PC-3 (cell line): Measurements from ENCODE around the gene TYROBP. TPM values are rescaled to one million over a fixed set of nuclear protein-coding genes. Genes with fewer than 3 reads are reported as not detected.

Source experiments
- ATAC-seq: fragments of 200-7000 bp; cut with Tn5 transposase; 2 replicates; pipeline ENCODE4 v1.9.1; 2020; ENCODE audit warnings: mild to moderate bottlenecking, moderate library complexity
- BruUV-seq: library from RNA; stranded (reverse); fragments of 400-500 nt; replicated peaks from 2 replicates; lab custom pipeline; 2021; lab: Mats Ljungman, UMichigan
- CTCF ChIA-PET: fragments of 300-600 bp; sonication (Branson Sonifier 250); formaldehyde crosslinking; loops from one replicate; lab custom pipeline; 2022; ENCODE audit warnings: antibody characterized with exemption; lab: Charles Lee
- POLR2A ChIA-PET: fragments of 300-600 bp; sonication (Branson Sonifier 250); formaldehyde crosslinking; loops from one replicate; lab custom pipeline; 2022; ENCODE audit warnings: antibody characterized with exemption; ENCODE audit not compliant: unreplicated experiment; lab: Charles Lee
- DNase-seq: peaks from one replicate; pipeline ENCODE4 v3.0.0-alpha.2; 2015
- H2AFZ ChIP-seq: fragments of 300-600 bp; sonication (generic); 2 replicates; pipeline ENCODE4 v1.6.0; 2016; ENCODE audit warnings: antibody characterized with exemption, low read length
- H3F3A ChIP-seq: fragments of 300-600 bp; sonication (generic); one replicate; pipeline ENCODE4 v1.6.0; 2017; ENCODE audit warnings: antibody characterized with exemption, low read length, control low read depth, mild to moderate bottlenecking; ENCODE audit not compliant: unreplicated experiment
- H3K27ac ChIP-seq: fragments of 300-600 bp; sonication (generic); 2 replicates; pipeline ENCODE4 v1.5.1; 2016; ENCODE audit warnings: mild to moderate bottlenecking, low read length
- H3K27me3 ChIP-seq: fragments of 300-600 bp; sonication (generic); 2 replicates; pipeline ENCODE4 v1.6.1; 2016; ENCODE audit warnings: low read length, mixed read lengths
- H3K36me3 ChIP-seq: fragments of 300-600 bp; sonication (generic); 2 replicates; pipeline ENCODE4 v1.6.1; 2016; ENCODE audit warnings: low read depth, mixed run types, low read length, mixed read lengths
- H3K4me1 ChIP-seq: fragments of 300-600 bp; sonication (generic); 2 replicates; pipeline ENCODE4 v1.5.1; 2016; ENCODE audit warnings: low read length; ENCODE audit not compliant: insufficient read depth
- H3K4me2 ChIP-seq: fragments of 300-600 bp; sonication (generic); 2 replicates; pipeline ENCODE4 v1.6.0; 2016; ENCODE audit warnings: low read length
- H3K4me3 ChIP-seq: fragments of 300-600 bp; sonication (generic); 2 replicates; pipeline ENCODE4 v1.5.1; 2016; ENCODE audit warnings: mild to moderate bottlenecking, low read length, mixed read lengths
- H3K79me2 ChIP-seq: fragments of 300-600 bp; sonication (generic); 2 replicates; pipeline ENCODE4 v1.6.1; 2017; ENCODE audit warnings: low read length, mixed read lengths
- H3K9ac ChIP-seq: fragments of 300-600 bp; sonication (generic); 2 replicates; pipeline ENCODE4 v1.6.0; 2016; ENCODE audit warnings: mild to moderate bottlenecking, low read length
- H3K9me2 ChIP-seq: fragments of 300-600 bp; sonication (generic); replicated peaks from 2 replicates; pipeline ENCODE4 v1.6.1; 2016; ENCODE audit warnings: mixed run types, low read length, mixed read lengths
- H3K9me3 ChIP-seq: fragments of 300-600 bp; sonication (generic); 2 replicates; pipeline ENCODE4 v1.6.1; 2016; ENCODE audit warnings: low read length, mixed read lengths
- H4K20me1 ChIP-seq: fragments of 300-600 bp; sonication (generic); 2 replicates; pipeline ENCODE4 v1.6.1; 2016; ENCODE audit warnings: low read length, mixed read lengths
- EZH2 ChIP-seq: fragments of 300-600 bp; sonication (generic); IDR thresholded peaks from one replicate; pipeline ENCODE4 v1.6.1; 2017; ENCODE audit warnings: antibody characterized with exemption, mild to moderate bottlenecking, low read length; ENCODE audit not compliant: unreplicated experiment
- EZH2phosphoT487 ChIP-seq: fragments of 300-600 bp; sonication (generic); IDR thresholded peaks from 2 replicates; pipeline ENCODE4 v1.6.1; 2018; ENCODE audit warnings: mild to moderate bottlenecking, antibody characterized with exemption, low read length, borderline replicate concordance
- intact Hi-C: fragments of 100-400 bp; cut with micrococcal nuclease; formaldehyde crosslinking; loops from 2 replicates; pipeline ENCODE4 v1.9.0; 2023
- total RNA-seq: library from RNA; depleted of rRNA; stranded (reverse); fragments of >200 nt; gene quantifications from 2 replicates; pipeline ENCODE4 v1.2.3, GENCODE V29; 2014
- TF ChIP-seq, protein P1 (sequence below): fragments of 300-600 bp; sonication (generic); conservative IDR thresholded peaks from 2 replicates; pipeline ENCODE4 v1.5.1; 2017; ENCODE audit warnings: antibody characterized with exemption, low read depth, mild to moderate bottlenecking, low read length

TYROBP gene
- total RNA-seq, 1 experiment from 2014 or later, result not detected

DNA sequence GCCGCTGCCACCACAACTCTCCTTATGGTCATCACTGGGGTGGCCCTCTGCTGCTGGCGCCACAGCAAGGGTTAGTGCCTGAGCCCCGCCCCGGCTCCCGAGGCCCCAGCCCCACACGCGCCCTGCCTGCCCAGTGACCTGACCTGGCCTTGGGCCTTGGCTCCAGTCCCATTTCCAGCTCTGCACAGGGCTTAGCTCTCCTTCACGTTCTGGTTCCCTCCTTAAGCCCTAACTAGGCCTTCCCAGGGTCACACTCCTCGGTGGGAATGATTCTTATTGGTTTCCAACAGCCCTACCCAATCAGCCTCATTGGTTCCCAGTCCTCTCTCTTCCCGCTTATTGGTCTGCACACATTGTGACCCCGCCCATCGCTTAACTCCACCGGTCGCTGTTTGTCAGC, 45.6 kb downstream of the TYROBP start:
- Histone ChIP-seq H4K20me1 (no peaks in the 10 kb centered on the region), H3K9ac (no peak overlapping the region), H3K4me3 (no peak overlapping the region), H3K36me3 (no peaks in the 10 kb centered on the region), H3K9me3 (no peaks in the 10 kb centered on the region), H3K27ac (no peak overlapping the region), H3K9me2 (no peaks in the 10 kb centered on the region), H3K4me1 (no peaks in the 10 kb centered on the region), H3K27me3 (no peaks in the 10 kb centered on the region), H3K79me2 (no peaks in the 10 kb centered on the region), H3K4me2 (no peak overlapping the region), H3F3A (no peaks in the 10 kb centered on the region), H2AFZ (no peak overlapping the region)
- no TSS peak for BruUV-seq
- POLR2A ChIA-PET, result no interaction called here
- intact Hi-C loops, result no loop called here
- ATAC-seq (no peak), DNase-seq (no peak)
- no peak for TF ChIP-seq EZH2
- TF ChIP-seq EZH2phosphoT487, result no peak
- TF ChIP-seq, protein P1, sequence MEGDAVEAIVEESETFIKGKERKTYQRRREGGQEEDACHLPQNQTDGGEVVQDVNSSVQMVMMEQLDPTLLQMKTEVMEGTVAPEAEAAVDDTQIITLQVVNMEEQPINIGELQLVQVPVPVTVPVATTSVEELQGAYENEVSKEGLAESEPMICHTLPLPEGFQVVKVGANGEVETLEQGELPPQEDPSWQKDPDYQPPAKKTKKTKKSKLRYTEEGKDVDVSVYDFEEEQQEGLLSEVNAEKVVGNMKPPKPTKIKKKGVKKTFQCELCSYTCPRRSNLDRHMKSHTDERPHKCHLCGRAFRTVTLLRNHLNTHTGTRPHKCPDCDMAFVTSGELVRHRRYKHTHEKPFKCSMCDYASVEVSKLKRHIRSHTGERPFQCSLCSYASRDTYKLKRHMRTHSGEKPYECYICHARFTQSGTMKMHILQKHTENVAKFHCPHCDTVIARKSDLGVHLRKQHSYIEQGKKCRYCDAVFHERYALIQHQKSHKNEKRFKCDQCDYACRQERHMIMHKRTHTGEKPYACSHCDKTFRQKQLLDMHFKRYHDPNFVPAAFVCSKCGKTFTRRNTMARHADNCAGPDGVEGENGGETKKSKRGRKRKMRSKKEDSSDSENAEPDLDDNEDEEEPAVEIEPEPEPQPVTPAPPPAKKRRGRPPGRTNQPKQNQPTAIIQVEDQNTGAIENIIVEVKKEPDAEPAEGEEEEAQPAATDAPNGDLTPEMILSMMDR, result no peak
- CTCF ChIA-PET, result no interaction called here

DNA sequence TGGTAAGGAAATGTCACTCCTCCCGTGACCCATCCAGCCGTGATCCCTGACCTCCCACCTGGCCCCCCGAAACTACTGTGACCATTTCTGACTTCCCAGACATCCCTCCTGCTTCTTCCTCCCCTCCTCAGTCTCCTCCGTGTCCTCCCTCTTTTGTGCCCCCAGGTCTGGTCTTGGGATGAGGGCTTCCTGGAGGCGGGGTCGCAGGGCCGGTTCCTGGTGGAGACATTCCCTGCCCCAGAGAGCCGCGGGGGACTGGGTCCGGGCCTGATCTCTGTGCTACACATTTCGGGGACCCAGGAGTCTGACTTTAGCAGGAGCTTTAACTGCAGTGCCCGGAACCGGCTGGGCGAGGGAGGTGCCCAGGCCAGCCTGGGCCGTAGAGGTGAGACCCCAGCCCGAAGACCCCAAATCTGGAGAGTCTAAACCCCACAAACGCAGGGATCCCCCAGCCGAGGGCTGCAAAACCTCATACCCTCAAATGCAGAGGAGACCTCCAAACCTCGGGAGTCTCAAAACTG, 46.4 kb downstream of the TYROBP start:
- POLR2A ChIA-PET, result no interaction called here
- H3K27me3 ChIP-seq, result peaks cover 4% of the 10 kb centered on the region; the same call in 1 of the 2 replicates
- H4K20me1 ChIP-seq, result no peaks in the 10 kb centered on the region
- no peak overlapping the region for H3K4me2 ChIP-seq
- TF ChIP-seq, protein P1, result no peak
- no peaks in the 10 kb centered on the region for H3K79me2 ChIP-seq
- H3K9ac ChIP-seq, result no peak overlapping the region
- H3K4me3 ChIP-seq, result no peak overlapping the region
- no peaks in the 10 kb centered on the region for H3K9me2 ChIP-seq
- CTCF ChIA-PET, result no interaction called here
- H3F3A ChIP-seq, result no peaks in the 10 kb centered on the region
- no peaks in the 10 kb centered on the region for H3K9me3 ChIP-seq
- ATAC-seq (no peak), DNase-seq (no peak)
- no TSS peak for BruUV-seq
- H3K27ac ChIP-seq, result no peak overlapping the region
- H3K36me3 ChIP-seq, result no peaks in the 10 kb centered on the region
- intact Hi-C loops, result no loop called here
- H3K4me1 ChIP-seq, result no peaks in the 10 kb centered on the region
- H2AFZ ChIP-seq, result no peak overlapping the region

DNA sequence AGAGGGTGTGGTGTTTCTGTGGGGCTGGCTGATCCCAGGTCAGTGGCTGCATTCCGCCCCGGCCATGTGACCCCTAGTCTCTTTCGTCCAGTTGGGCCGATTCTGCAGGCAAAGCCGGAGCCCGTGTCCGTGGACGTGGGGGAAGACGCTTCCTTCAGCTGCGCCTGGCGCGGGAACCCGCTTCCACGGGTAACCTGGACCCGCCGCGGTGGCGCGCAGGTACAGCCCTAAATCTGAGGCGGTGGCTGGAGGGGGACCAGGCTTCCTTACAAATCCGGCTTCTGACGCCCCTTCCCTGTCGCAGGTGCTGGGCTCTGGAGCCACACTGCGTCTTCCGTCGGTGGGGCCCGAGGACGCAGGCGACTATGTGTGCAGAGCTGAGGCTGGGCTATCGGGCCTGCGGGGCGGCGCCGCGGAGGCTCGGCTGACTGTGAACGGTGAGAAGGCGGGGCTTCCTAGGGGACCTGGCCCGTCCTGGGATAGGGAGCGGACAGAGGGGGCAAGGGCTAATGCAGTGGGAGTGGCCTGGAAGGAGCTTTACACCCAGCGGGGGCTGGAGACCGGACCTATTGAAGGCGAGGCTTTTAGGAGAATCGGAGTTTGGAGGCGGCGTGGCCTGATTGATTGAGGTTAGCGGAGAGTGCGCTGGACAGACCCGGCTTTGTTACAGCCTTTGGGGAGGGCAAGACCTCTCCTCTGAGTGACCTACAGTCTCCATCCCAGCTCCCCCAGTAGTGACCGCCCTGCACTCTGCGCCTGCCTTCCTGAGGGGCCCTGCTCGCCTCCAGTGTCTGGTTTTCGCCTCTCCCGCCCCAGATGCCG, 47.1 kb downstream of the TYROBP start:
- TF ChIP-seq, protein P1, result no peak
- no peak for TF ChIP-seq EZH2
- no peak for TF ChIP-seq EZH2phosphoT487
- H3K36me3 ChIP-seq, result no peaks in the 10 kb centered on the region
- H3K4me1 ChIP-seq, result no peaks in the 10 kb centered on the region
- H3K9ac ChIP-seq, result no peak overlapping the region
- no peaks in the 10 kb centered on the region for H3K79me2 ChIP-seq
- H3K27ac ChIP-seq, result no peak overlapping the region
- DNase-seq, result no peak
- no peak for ATAC-seq
- no peak overlapping the region for H2AFZ ChIP-seq
- H3K27me3 ChIP-seq, result peaks cover 11% of the 10 kb centered on the region
- no peak overlapping the region for H3K4me2 ChIP-seq
- CTCF ChIA-PET, result no interaction called here
- POLR2A ChIA-PET, result no interaction called here
- intact Hi-C loops, result no loop called here
- H3K9me3 ChIP-seq, result no peaks in the 10 kb centered on the region
- no peaks in the 10 kb centered on the region for H4K20me1 ChIP-seq
- BruUV-seq, result no TSS peak
- no peaks in the 10 kb centered on the region for H3F3A ChIP-seq
- H3K4me3 ChIP-seq, result no peak overlapping the region
- H3K9me2 ChIP-seq, result no peaks in the 10 kb centered on the region
